Measurements from ENCODE around the gene CMSS1.
"Not testable (repeated sequence)": the region's sequence is repeated elsewhere in the genome, so short reads cannot be mapped to it uniquely, and the experiment has no call there.

Gene CMSS1

DNA sequence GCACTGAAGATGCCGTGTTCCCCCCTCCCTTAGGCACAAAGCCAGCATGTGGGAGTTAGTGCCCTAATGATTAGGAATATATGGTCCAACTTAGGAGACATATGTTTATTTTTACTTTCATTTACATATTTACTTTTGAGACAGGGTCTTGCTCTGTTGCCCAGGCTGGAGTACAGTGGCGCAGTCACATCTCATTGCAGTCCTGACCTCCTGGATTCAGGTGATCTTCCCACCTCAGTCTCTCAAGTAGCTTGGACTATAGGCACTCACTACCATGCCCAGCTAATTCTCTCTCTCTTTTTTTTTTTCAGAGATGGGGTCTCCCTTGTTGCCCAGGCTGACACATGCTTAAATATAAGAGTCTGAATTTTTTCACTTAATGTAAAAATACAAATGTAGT is 391.5 kb downstream of the CMSS1 start:
- DNase-seq: no peak

GRCh38 chr3:100209948-100210771 is 392.5 kb downstream of the CMSS1 start:
- no peak for DNase-seq

DNA sequence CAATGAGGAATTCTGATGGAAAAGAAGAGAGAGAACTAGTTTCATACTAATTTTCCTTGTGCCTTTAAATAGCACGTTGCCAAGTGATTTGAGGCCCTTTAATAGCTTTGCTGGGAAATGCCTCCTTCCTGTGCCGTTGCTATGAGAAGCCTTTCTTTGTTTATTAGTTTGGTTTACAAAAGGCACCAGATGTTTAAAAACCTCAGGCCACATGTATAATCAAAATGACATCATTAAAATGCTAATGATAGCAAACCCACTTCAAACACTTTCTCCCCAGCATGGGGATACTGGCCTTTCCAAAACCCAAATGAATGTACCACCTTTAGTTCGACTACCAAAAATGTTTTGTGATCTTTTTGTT is 393.1 kb downstream of the CMSS1 start:
- DNase-seq: no peak

DNA sequence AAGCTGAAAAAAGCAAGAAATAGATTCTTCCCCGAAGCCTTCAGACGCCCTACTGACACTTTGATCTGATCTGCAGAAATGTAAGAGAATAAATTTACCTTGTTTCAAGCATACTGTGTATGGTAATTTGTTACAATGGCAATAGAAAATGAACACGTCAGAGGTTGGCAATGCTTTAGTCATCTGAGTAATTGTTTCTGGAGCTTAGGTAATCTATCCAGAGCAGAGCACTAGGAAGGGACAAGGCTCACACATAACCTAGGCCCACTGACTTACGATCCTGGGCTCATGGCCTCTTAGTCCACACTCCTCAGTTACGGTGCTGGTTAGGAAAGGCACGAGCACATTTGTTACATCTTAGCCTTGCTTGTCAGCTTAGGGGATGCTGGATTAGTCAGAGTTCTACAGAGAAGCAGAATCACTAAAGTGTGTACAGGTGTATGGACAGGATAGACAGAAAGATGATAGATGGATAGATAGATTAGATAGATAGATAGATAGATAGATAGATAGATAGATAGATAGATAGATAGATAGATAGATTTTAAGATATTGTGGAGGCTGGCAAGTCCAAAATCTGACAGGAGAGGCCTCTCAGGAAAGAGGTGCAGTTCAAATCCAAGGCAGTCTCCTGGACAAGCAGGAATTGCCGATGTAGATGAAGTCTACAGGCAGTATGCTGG is 396.4 kb downstream of the CMSS1 start:
- DNase-seq: no peak

- DNase-seq: no peak
These were observed 396.9 kb downstream of the CMSS1 start for GRCh38 chr3:100214574-100214964.

DNA sequence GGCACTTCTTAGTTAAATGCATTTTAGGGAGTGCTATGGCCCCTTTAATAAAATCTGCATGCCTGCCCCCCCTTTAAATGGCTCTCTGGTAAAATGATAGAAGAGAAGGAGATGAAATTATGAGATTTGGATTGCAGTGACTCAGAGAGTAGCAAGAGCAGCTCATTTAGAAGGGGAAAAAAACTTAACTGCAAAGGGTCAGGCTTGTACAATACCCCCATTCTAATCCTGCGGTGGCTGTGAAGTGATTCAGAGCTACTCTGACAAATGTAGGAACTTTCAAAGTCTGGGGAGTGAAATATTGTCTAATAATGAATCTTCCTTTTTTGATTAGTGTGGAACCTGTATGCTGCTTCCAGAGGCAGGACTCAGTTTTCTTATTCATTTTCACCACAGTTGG is 399.1 kb downstream of the CMSS1 start:
- DNase-seq: no peak

DNA sequence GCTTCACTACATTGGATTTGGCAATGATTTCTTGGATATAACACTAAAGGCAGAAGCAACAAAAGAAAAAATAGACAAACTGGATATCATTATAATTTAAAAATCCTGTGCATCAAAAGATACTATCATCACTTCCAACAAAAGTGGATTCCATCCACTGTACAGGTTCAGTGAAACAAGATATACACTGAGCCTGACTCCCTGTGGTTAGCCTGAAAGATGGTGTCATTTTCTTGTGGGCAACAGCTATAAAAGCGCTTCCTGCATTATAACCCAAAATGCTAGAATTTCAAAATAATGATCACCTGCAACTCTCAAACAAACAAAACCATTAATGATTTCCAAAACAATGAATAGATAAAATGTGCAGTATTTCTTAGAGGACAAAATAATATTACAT is 403.5 kb downstream of the CMSS1 start:
- DNase-seq: no peak

- DNase-seq: no peak
These were observed 407.5 kb downstream of the CMSS1 start for GRCh38 chr3:100225193-100225592.

DNA sequence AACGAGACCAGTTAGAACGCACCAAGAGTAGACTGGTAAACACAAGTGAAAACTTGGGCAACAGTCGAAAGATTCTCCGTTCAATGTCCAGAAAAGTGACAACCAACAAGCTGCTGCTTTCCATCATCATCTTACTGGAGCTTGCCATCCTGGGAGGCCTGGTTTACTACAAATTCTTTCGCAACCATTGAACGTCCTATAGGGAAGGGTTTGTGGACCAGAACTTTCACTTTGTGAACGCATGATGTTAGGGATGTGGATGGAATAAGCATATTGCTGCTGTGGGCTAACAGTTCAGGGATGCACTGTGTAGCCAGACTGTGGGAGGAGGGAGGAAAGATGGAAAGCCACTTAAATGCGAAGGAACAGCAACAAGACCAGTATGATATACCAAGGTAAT is 408.2 kb downstream of the CMSS1 start:
- no peak for DNase-seq

DNA sequence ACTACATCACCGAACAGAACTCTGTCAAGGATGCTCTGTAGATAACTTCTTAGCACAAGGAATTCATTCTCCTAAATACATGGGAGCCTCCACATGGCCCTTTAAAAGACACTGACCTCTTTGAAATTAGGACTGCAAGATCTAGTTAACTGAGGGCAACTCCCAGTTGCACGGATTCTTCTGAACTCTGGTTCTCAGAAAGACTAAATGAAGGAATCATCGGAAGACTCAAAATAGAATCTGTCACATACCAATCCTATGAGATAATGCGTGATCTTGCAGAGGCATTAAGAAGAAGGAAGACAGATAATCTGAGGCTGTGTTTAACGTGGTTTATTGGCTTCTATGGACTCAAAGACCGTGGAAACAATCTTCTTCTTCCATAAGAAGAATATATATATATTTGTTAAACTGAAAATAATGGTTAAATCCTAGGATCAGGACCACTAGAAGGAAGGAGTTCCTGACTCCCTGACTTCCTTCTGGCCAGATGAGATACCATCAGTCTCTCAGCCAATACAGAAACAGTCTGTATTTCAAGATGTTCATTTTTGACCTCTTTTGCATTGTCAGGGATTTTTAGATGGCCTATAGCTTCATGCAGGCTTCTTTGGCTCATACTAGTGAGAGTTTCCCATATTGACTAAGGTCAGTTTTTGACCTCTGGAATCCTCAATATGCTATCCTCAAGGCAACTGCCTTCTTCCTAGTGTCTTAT is 409.2 kb downstream of the CMSS1 start:
- no peak for DNase-seq

GRCh38 chr3:100227511-100227921 is 409.9 kb downstream of the CMSS1 start:
- DNase-seq: no peak

GRCh38 chr3:100228247-100228646 is 410.6 kb downstream of the CMSS1 start:
- DNase-seq: no peak

DNA sequence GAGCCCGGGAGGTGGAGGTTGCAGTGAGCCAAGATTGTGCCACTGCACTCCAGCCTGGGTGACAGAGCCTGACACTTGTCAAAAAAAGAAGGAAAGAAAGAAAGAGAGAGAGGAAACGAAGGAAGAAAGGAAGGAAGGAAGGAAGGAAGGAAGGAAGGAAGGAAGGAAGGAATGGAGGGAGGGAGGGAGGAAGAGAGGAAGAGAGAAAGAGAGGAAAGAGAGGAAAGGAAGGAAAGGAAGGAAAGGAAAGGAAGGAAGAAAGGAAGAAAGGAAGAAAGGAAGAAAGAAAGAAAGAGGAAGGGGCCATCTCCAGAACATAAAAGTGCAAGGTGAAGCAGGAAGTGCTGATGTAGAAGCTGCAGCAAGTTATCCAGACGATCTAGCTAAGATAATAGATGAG is 411.5 kb downstream of the CMSS1 start:
- not testable (repeated sequence) for DNase-seq

- no peak for DNase-seq
These were observed 413.0 kb downstream of the CMSS1 start for GRCh38 chr3:100230710-100231109.
